HG02970 (cell line): ENCODE data around the gene B3GLCT.

Experiments
- ATAC-seq: cut with Tn5 transposase; IDR thresholded peaks from one replicate; pipeline ENCODE4 v1.9.1; 2021; ENCODE audit warnings: mild to moderate bottlenecking, moderate library complexity, moderate number of reproducible peaks; ENCODE audit not compliant: unreplicated experiment, low FRiP score

Gene B3GLCT

GRCh38 chr13:31267126-31267784 is 67.5 kb downstream of the B3GLCT start:
- ATAC-seq: no peak

GRCh38 chr13:31274390-31274789 is 74.6 kb downstream of the B3GLCT start:
- ATAC-seq: no peak

- ATAC-seq: no peak
Measured at GRCh38 chr13:31276421-31276820, 76.6 kb downstream of the B3GLCT start.

GRCh38 chr13:31278869-31279268 is 79.1 kb downstream of the B3GLCT start:
- no peak for ATAC-seq

- no peak for ATAC-seq
Measured at GRCh38 chr13:31282741-31283455, 83.1 kb downstream of the B3GLCT start.

- no peak for ATAC-seq
Measured at GRCh38 chr13:31286930-31287329, 87.2 kb downstream of the B3GLCT start.

GRCh38 chr13:31301119-31301518 is 101.3 kb downstream of the B3GLCT start:
- no peak for ATAC-seq

- no peak for ATAC-seq
Measured at GRCh38 chr13:31310356-31310755, 110.6 kb downstream of the B3GLCT start.

GRCh38 chr13:31310786-31311185 is 111.0 kb downstream of the B3GLCT start:
- no peak for ATAC-seq

GRCh38 chr13:31311921-31312320 is 112.1 kb downstream of the B3GLCT start:
- no peak for ATAC-seq

GRCh38 chr13:31314961-31315360 is 115.2 kb downstream of the B3GLCT start:
- ATAC-seq: no peak

GRCh38 chr13:31320946-31321345 is 121.2 kb downstream of the B3GLCT start:
- ATAC-seq: no peak

- ATAC-seq: no peak
Measured at GRCh38 chr13:31321457-31321856, 121.7 kb downstream of the B3GLCT start.

- ATAC-seq: no peak
Measured at GRCh38 chr13:31322026-31322425, 122.3 kb downstream of the B3GLCT start.

GRCh38 chr13:31322702-31323405 is 123.1 kb downstream of the B3GLCT start:
- ATAC-seq: no peak

GRCh38 chr13:31327182-31327860 is 127.5 kb downstream of the B3GLCT start:
- no peak for ATAC-seq

GRCh38 chr13:31328549-31329235 is 128.9 kb downstream of the B3GLCT start:
- ATAC-seq: no peak

- ATAC-seq: no peak
Measured at GRCh38 chr13:31330236-31330635, 130.5 kb downstream of the B3GLCT start.

- ATAC-seq: no peak
Measured at GRCh38 chr13:31331068-31331467, 131.3 kb downstream of the B3GLCT start.

- no peak for ATAC-seq
Measured at GRCh38 chr13:31334547-31334946, 134.8 kb downstream of the B3GLCT start.
